HEK293T (cell line): ENCODE results near the gene MKS1.

Source experiments
- BHLHE40 ChIP-seq: fragments of 450-650 bp; IDR thresholded peaks from 2 replicates; pipeline ENCODE4 v1.6.1; 2016; ENCODE audit warnings: mild to moderate bottlenecking, moderate library complexity, borderline replicate concordance
- FOXA1 ChIP-seq: fragments of 450-650 bp; IDR thresholded peaks from 2 replicates; pipeline ENCODE4 v1.6.1; 2016; ENCODE audit warnings: mild to moderate bottlenecking
- FOXK2 ChIP-seq: fragments of 450-650 bp; IDR thresholded peaks from 2 replicates; pipeline ENCODE4 v1.6.1; 2016; ENCODE audit warnings: mild to moderate bottlenecking
- NFRKB ChIP-seq: fragments of 450-650 bp; IDR thresholded peaks from 2 replicates; pipeline ENCODE4 v1.6.1; 2016; ENCODE audit warnings: mild to moderate bottlenecking, moderate library complexity
- SP1 ChIP-seq: fragments of 450-650 bp; IDR thresholded peaks from 2 replicates; pipeline ENCODE4 v1.6.1; 2017
- ZNF384 ChIP-seq: fragments of 450-650 bp; IDR thresholded peaks from 2 replicates; pipeline ENCODE4 v1.6.1; 2016

GRCh38 chr17:58193641-58194255 lies 25.3 kb downstream of the MKS1 start:
- TF ChIP-seq NFRKB = no peak
- no peak for TF ChIP-seq FOXK2
- no peak for TF ChIP-seq FOXA1
- TF ChIP-seq ZNF384 = no peak
- TF ChIP-seq SP1 = no peak
- no peak for TF ChIP-seq BHLHE40
